Measurements from ENCODE around the gene BATF3. TPM values are rescaled to one million over a fixed set of nuclear protein-coding genes. Genes with fewer than 3 reads are reported as not detected.
A peak's percentile ranks its signal among the peaks of the same experiment; 100 is the strongest.

The BATF3 gene
- total RNA-seq, 2 donors from 2014 or later, result 0.92 to 1.1 TPM

GRCh38 chr1:212689196-212689725 is 10.4 kb downstream of the BATF3 start:
- intact Hi-C loops (cut with DNase I, micrococcal nuclease), result no loop called here
- no peak for ATAC-seq

GRCh38 chr1:212688341-212689047 is 11.1 kb downstream of the BATF3 start:
- no peak for ATAC-seq
- intact Hi-C loops (cut with DNase I, micrococcal nuclease), result no loop called here
- DNase-seq, result no peak

More at GRCh38 chr1:212689196-212689725, 10.4 kb downstream of the BATF3 start:
- no peak for DNase-seq

- DNase-seq (no peak), ATAC-seq (no peak)
- intact Hi-C loops (cut with DNase I, micrococcal nuclease), result no loop called here
Observed at GRCh38 chr1:212687811-212688210, 11.8 kb downstream of the BATF3 start.

GRCh38 chr1:212686591-212686990 is 13.0 kb downstream of the BATF3 start:
- intact Hi-C loops (cut with DNase I, micrococcal nuclease), result no loop called here
- DNase-seq (no peak), ATAC-seq (no peak)

- intact Hi-C loops (cut with DNase I, micrococcal nuclease), result no loop called here
- ATAC-seq, result no peak
- no peak for DNase-seq
Observed at GRCh38 chr1:212686069-212686468, 13.6 kb downstream of the BATF3 start.

- intact Hi-C loops (cut with DNase I, micrococcal nuclease), result no loop called here
- ATAC-seq (no peak), DNase-seq (no peak)
Observed at GRCh38 chr1:212685429-212685828, 14.2 kb downstream of the BATF3 start.

GRCh38 chr1:212684521-212685090 is 15.0 kb downstream of the BATF3 start:
- ATAC-seq, result no peak
- DNase-seq, result no peak
- intact Hi-C loops (cut with DNase I, micrococcal nuclease), result no loop called here

GRCh38 chr1:212684076-212684475 is 15.6 kb downstream of the BATF3 start:
- intact Hi-C loops (cut with DNase I, micrococcal nuclease), result no loop called here
- no peak for DNase-seq
- ATAC-seq, result no peak

- ATAC-seq, result no peak
Observed at GRCh38 chr1:212683357-212683722, 16.3 kb downstream of the BATF3 start.

GRCh38 chr1:212680680-212681389 is 18.8 kb downstream of the BATF3 start:
- intact Hi-C loops (cut with DNase I, micrococcal nuclease), result no loop called here
- ATAC-seq (no peak), DNase-seq (no peak)

More at GRCh38 chr1:212683357-212683722, 16.3 kb downstream of the BATF3 start:
- intact Hi-C loops (cut with DNase I, micrococcal nuclease), result no loop called here
- peak in 1 of 2 donors; percentile 20 for DNase-seq

- ATAC-seq (no peak), DNase-seq (no peak)
- intact Hi-C loops (cut with DNase I, micrococcal nuclease), result loop anchor here in 1 of 2 donors (10.0 kb wide), 1 partner anchor 106 kb away; no protein-coding TSS in a partner anchor
Observed at GRCh38 chr1:212678456-212679410, 20.9 kb downstream of the BATF3 start.

GRCh38 chr1:212677573-212677972 is 22.1 kb downstream of the BATF3 start:
- no peak for ATAC-seq
- intact Hi-C loops (cut with DNase I, micrococcal nuclease), result loop anchor here in 1 of 2 donors (10.0 kb wide), 1 partner anchor 107 kb away; no protein-coding TSS in a partner anchor
- DNase-seq, result no peak

- ATAC-seq, result no peak
- no peak for DNase-seq
- intact Hi-C loops (cut with DNase I, micrococcal nuclease), result loop anchor here in 1 of 2 donors (10.0 kb wide), 1 partner anchor 108 kb away; no protein-coding TSS in a partner anchor
Observed at GRCh38 chr1:212677136-212677535, 22.5 kb downstream of the BATF3 start.

GRCh38 chr1:212675675-212676074 is 24.0 kb downstream of the BATF3 start:
- no peak for ATAC-seq
- intact Hi-C loops (cut with DNase I, micrococcal nuclease), result loop anchor here in 1 of 2 donors (10.0 kb wide), 1 partner anchor 109 kb away; no protein-coding TSS in a partner anchor
- no peak for DNase-seq

GRCh38 chr1:212674872-212675271 is 24.8 kb downstream of the BATF3 start:
- ATAC-seq (no peak), DNase-seq (no peak)
- intact Hi-C loops (cut with DNase I, micrococcal nuclease), result loop anchor here in 1 of 2 donors (10.0 kb wide), 1 partner anchor 110 kb away; no protein-coding TSS in a partner anchor

- intact Hi-C loops (cut with DNase I, micrococcal nuclease), result loop anchor here in 1 of 2 donors (10.0 kb wide), 1 partner anchor 113 kb away; no protein-coding TSS in a partner anchor
- DNase-seq (no peak), ATAC-seq (no peak)
Observed at GRCh38 chr1:212671342-212672031, 28.2 kb downstream of the BATF3 start.

GRCh38 chr1:212670882-212671281 is 28.8 kb downstream of the BATF3 start:
- DNase-seq (no peak), ATAC-seq (no peak)
- intact Hi-C loops (cut with DNase I, micrococcal nuclease), result loop anchor here in 1 of 2 donors (10.0 kb wide), 1 partner anchor 114 kb away; no protein-coding TSS in a partner anchor
